Measurements from ENCODE around the gene CHST14.

Gene CHST14, protein sequence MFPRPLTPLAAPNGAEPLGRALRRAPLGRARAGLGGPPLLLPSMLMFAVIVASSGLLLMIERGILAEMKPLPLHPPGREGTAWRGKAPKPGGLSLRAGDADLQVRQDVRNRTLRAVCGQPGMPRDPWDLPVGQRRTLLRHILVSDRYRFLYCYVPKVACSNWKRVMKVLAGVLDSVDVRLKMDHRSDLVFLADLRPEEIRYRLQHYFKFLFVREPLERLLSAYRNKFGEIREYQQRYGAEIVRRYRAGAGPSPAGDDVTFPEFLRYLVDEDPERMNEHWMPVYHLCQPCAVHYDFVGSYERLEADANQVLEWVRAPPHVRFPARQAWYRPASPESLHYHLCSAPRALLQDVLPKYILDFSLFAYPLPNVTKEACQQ

DNA sequence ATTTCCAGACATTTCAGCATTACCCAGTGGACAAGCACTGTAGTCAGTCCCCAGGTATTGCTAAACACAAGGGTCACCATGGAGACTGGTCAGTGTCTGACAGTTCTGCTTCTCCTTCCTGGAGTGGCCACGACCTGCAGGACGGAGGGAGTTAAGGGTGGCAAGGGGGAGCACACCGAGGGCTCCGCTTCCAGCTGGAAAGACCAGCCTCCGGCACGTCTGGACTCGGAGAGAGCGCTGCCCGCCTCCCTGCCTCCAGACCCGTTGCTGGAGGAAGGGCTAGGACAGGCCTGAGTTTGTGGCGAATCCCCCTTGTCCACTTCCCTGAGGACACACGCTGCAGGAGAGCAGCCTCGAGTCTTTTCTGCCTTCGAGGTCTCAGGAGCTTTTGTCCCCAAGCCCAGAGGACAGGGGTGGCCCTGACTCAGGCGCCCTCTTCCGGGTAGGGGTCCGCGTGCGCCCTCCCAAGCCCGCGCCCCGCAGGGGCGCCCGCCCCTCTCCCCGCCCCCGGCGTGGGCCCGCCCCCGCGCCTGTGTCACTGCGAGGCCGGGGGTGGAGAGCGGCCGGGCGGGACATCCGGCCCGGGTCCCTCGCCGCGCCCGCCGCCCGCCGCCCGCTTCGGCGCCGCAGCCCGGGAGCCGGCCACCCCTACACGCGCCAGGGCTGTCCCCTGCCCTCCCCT lies at the start of gene CHST14:
Gene CHST14 (plus strand): TSS at position 562 of the 682 bp plus-strand sequence. CDS start 230 bp downstream, outside the sequence.
- peak; percentile 68 for DNase-seq

DNA sequence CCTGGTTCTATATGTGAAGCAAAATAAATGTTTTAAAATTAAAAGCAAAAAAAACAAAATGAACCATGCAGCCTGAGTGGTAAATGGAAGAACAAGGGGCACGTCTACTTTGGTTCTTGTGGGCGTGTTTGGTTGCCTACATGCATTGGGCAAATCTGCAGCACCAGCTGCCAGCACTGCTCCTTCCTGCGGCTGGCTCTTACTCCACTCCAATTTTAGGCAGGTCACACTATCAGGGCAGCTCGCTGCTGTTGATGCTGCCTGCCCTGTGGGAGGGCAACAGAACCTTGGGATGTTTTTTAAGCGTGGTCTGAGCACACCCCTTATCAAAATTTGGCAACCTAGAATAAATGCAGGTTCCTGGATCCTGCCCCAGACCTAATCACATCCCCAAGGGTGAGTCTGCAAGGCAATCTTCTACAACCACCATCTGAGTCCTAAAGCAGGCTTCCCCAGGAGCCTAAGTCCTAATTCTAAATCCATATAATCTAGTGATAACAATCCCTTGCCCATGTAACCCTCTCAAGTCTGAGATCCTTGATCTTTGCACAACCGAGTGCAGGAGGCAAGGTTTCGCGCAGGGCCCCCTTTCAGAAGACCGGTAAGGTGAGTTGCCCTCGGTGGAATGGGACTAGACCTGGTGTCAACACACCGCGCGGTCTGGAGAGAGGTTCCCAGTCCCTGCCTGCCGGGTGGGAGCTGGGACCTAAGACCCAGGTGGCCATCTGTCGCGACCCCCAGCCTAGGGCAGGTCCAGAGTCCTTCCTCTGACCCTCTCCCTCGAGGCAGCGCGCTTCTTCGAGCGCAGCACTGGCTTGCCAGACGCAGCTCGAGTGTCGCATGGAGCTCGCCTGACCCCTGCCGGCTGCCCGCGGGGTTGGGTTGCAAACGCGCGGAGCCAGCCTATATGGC lies 49.3 kb upstream of the CHST14 start:
- DNase-seq, result peak; percentile 86

DNA sequence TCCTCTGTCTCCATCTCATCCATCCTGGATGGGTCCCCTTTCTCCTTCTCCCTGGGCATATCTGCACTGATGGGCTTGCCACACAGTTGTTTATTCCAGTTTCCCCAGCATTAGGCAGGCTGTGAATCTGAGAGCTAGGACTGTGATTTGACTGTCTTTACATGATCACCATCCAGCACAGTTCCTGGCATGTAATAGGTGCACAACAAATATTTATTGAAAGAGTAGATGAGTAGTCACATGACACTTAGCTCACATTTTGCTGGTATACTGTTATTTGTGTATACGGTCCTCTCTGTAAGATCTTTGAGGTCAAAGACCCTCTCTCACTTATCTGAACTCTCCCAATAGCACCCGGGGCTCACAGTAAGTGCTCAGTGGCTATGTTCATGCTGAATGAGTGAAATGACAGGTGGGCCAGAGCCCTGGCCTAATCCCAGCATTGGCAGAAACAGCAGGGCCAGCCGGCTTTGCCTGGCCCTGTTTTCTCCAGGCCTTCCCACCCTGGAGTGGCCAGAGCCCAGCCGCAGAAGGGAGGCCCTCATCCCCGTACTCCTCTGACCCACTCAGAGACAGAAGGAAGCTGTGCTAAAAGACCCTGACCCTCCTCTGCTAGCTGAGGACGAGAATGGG lies 46.2 kb upstream of the CHST14 start:
- no peak for DNase-seq

DNA sequence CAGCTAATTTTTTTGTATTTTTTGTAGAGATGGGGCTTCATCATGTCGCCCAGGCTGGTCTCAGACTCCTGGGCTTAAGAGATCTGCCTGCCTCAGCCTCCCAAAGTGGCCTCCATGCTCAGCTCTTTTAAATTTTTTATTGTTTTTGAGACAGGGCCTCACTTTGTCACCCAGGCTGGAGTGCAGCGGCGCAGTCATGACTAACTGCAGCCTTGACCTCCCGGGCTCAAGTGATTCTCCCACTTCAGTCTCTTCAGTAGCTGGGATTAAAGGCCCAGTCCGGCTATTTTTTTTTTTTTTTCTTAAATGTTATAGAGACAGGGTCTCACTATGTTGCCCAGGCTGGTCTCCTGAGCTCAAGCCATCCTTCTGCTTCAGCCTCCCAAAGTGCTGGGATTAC lies 45.1 kb upstream of the CHST14 start:
- no peak for DNase-seq

- peak; percentile 89 for DNase-seq
Measured at GRCh38 chr15:40427188-40427587, 43.6 kb upstream of the CHST14 start.

- DNase-seq, result no peak
Measured at GRCh38 chr15:40428185-40428584, 42.6 kb upstream of the CHST14 start.

DNA sequence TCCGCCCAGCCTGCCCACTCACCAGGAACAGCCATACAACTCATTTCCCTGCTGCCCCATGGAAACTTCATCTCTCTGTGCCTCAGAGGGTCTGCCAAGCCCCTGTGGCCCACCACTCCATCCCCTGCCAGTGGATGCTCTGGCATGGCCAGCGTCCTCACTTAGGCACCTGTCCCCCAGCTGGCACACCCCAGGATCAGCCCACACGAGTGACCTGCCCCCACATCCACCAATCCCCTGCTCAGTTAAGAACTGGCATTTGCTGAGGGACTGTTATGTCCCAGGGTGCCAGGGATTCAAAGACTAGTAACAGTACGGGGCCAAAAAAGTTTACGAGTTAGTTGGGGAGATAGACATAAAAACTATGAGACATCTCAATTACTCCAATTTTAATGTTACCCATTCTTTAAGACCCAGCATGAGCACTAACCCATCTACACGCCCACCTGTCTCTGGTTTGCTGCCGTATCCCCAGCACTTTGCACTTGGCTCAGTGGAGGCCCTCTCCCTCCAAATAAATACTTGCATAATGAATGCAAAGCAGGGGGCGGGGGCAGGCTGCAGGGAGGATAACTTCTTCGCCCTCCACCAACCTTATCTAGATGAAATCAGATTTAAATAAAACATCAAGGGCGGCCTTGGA lies 41.6 kb upstream of the CHST14 start:
- no peak for DNase-seq

GRCh38 chr15:40430271-40430805 lies 40.4 kb upstream of the CHST14 start:
- DNase-seq, result peak; percentile 81

DNA sequence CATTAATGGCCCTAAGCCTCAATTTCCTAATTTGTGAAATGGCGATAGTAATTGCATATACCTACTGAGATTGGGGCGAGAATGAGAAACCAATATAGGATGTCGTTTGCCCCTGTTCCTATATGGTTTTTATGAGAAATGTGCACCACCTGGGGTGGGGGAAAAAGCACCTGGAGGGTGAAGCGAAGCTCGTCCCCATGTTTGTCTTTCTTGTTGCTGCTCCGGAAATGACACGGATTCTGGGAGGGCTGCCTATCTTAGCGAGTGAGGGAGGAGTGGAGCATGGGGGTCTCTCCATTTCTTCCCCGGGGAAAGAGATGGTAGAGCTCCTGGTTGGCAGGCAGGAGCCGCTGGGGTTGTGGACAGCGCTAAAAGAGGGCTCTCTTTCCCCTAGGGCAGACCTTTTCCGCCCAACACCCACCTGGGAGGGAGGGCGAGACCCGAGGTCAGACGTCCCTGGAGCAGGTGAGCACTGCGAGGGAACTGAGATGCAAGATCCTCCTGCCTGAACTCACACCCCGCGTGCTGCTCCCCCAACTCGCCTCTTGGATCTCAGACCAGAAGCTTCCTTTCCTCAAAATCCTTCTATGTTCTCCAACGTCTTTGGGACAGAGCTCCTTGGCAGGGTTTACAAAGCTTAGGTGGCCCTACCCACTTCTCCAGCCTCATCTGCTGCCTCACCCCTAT lies 35.6 kb upstream of the CHST14 start:
- DNase-seq, result peak; percentile 36

GRCh38 chr15:40435710-40436089 lies 35.1 kb upstream of the CHST14 start:
- DNase-seq, result no peak

DNA sequence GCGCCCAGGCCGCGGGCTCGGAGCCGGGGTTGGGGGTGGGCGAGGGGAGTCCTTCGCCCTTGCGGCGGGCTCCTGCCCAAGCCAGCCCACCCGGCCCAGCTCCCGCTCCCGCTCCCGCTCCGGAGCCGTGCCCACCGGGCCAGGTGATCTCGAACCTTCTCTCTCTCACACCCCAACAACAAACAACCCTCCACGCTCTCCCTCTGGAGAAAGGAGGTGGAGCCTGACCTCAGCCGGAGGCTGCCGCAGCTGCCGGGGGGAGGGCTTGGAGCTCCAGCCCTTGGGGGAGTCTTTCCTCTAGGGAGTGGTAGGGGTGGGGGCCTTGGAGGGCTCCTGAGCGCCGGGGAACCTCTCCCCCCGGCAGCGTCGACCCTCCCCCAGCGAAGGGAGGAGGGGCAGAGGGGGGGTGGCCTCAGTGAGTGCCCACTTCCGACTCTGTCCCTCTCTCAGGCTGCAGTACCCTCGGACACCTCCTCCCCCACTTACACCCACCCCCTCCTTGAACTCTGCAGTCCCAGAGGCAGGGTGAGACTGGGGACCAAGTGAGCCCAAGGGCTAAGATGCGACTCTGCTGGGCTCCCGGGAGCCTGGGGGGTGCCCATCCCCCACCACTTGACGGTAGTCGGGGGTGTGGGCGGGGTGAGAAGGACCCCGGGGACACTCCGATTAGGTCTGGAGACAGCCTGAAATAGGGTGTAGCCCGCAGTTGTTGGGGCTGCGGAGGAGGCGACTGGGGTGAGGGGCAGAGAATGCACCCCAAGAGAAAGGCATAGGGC lies 34.5 kb upstream of the CHST14 start:
- DNase-seq, result peak; percentile 72

DNA sequence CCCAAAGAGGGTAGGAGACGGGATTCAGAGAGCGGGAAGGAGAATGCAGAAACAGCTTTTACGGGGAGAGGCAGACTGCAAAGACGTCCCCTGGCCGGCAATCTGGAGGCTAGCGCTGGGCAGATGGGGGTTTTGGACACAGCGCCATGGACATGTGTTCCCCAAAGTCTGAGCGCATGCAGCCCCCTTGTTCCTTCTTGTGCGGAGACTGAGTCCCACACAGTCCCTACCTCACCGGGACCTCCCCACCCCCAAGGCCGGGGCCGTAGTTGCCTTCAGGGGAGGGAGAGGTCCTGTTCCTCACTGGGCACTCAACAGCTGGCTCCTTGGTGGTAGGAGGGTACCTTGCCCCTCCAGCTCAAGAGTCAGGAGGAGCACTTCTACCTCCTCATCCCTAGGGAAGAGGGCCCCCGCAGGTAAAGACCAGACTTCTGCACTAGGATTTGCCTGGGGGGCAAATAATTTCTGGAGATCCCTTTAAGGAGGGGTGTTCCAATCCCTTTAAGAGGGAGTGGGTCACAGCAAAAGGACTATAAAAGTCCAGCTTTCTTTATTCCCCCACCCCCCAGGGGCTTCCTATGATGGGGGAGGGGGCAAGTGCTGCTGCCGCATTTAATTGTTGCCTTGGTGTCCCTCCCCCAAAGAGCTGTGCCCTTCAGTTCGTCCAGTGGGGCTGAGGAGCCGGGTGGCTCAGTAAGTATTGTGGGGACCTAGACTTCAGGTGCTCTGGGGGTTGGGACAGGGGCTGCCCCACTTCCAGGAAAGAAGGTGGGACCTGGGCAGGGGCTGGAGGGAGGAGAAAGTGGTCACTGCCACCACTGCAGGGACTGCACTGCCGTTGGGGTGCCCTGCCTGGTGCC lies 33.7 kb upstream of the CHST14 start:
- no peak for DNase-seq

- DNase-seq, result no peak
Measured at GRCh38 chr15:40437752-40438687, 32.8 kb upstream of the CHST14 start.

DNA sequence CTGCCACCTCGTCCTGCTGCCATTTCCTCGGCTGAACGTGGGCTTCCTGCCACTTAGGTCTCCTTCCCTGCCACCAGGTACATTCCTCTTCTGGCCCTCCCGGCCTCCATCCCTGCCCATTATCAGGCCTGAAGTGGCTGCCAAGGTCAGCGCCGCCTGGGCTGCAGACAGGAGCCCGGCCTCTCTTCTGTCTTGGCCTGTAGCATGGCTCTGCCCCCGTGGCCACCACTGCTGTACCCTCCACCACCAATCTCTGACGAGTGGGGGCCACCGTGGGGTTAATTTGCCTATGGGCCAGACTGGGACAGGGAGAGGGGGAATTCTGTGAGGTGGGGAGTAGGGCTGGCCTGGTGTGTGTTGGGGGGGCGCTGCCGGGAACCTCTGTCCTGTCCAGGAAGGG lies 32.1 kb upstream of the CHST14 start:
- DNase-seq, result no peak

DNA sequence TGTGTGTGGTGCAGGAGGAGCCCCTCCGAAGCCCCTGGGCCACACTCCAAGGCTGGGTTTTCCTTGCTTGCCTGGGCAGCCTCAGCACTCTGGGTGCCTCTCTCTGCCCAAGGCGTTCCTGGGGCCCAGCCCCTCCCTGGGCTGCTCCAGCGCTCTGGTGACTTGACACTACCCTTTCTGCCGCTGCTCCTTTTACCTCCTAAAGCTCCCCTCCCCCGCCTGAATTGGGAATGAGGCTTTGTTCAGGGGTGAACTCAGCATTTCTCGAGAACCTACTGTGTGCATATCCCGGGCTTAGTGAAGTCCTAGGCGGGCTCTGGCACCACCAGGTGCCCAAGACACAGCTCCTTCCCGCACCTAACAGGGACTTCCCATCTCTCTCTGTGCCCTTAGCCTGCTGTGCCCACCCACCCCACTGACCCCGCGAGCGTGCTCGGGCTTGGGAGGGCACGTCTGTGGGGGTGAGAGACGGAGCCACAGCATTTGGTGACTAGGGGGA lies 31.3 kb upstream of the CHST14 start:
- peak; percentile 75 for DNase-seq

DNA sequence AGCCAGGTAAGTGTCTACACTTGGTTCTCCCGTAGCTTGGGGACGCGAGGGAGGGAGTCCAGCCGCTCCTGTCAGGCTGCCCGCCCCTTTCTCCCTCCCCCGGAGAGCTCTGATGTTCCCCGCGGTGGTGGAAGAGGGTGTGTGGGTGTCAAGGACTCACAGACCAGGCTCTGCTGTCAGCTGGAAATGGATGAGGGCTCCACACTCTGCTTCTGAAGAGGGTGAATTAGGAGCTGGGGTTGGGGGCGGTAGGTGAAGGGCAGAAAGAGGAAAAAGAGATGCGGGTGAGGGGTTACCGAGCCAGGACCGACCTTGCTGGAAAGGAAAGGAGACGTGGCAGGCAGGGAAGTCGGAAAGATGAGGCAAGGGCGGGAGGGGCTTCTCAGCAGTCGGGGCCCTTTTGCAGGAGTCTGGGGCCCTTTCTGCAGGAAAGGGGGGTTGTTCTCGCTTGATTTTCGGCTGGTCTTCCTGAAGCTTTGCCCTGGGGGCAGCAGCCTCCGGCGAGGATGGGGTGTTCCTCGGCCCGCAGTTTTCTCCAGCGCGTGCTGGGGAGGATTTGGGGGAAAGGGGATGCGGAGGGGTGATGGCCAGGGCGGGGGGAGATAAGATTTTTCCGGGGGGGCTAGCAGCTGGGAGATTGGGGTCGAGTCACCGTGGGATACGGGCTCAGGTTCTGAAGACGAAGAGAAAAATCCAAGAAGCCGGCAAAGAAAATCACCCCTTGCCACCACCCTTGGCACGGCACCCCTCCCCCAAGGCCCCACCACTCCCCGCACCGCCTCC lies 30.6 kb upstream of the CHST14 start:
- DNase-seq, result peak; percentile 70

Data from hematopoietic multipotent progenitor cell treated with erythropoietin and hydrocortisone succinate and interleukin-3 and kit ligand, for 6 days (in vitro differentiated cells).